HEK293 (cell line): ENCODE data around the gene TYROBP.

ENCODE experiments used
- FEZF1 ChIP-seq: fragments of 450-650 bp; formaldehyde crosslinking; IDR thresholded peaks from 2 replicates; pipeline ENCODE4 v1.5.1; 2016; ENCODE audit warnings: missing biosample characterization, missing genetic modification characterization
- HOXA7 ChIP-seq: sonication (generic); formaldehyde crosslinking; IDR thresholded peaks from 2 replicates; pipeline ENCODE4 v1.8.1; 2022; ENCODE audit warnings: missing genetic modification reagents, borderline replicate concordance
- WT1 ChIP-seq: fragments of 450-650 bp; formaldehyde crosslinking; IDR thresholded peaks from 2 replicates; pipeline ENCODE4 v1.5.1; 2016; ENCODE audit warnings: missing biosample characterization, missing genetic modification characterization
- ZFP69B ChIP-seq: fragments of 450-650 bp; formaldehyde crosslinking; IDR thresholded peaks from 2 replicates; pipeline ENCODE4 v1.5.1; 2016; ENCODE audit warnings: missing biosample characterization, missing genetic modification characterization
- ZIC2 ChIP-seq: fragments of 450-650 bp; formaldehyde crosslinking; IDR thresholded peaks from 2 replicates; pipeline ENCODE4 v1.5.1; 2016; ENCODE audit warnings: missing biosample characterization, missing genetic modification characterization
- ZNF132 ChIP-seq: fragments of 450-650 bp; formaldehyde crosslinking; IDR thresholded peaks from 2 replicates; pipeline ENCODE4 v1.5.1; 2017; ENCODE audit warnings: missing biosample characterization, missing genetic modification characterization, borderline replicate concordance
- ZNF175 ChIP-seq: fragments of 450-650 bp; formaldehyde crosslinking; IDR thresholded peaks from 2 replicates; pipeline ENCODE4 v1.5.1; 2016; ENCODE audit warnings: missing biosample characterization, missing genetic modification characterization
- ZNF248 ChIP-seq: fragments of 450-650 bp; formaldehyde crosslinking; IDR thresholded peaks from 2 replicates; pipeline ENCODE4 v1.5.1; 2017; ENCODE audit warnings: missing biosample characterization, missing genetic modification characterization
- ZNF416 ChIP-seq: fragments of 450-650 bp; formaldehyde crosslinking; IDR thresholded peaks from 2 replicates; pipeline ENCODE4 v1.5.1; 2016; ENCODE audit warnings: missing biosample characterization, missing genetic modification characterization
- ZNF549 ChIP-seq: fragments of 450-650 bp; IDR thresholded peaks from 2 replicates; pipeline ENCODE4 v1.5.1; 2018; ENCODE audit warnings: missing biosample characterization, missing genetic modification characterization, mild to moderate bottlenecking, inconsistent platforms, moderate library complexity
- ZSCAN30 ChIP-seq: fragments of 450-650 bp; IDR thresholded peaks from 2 replicates; pipeline ENCODE4 v1.5.1; 2018; ENCODE audit warnings: missing biosample characterization, mild to moderate bottlenecking, missing genetic modification characterization, moderate library complexity
- TF ChIP-seq, protein P1 (sequence below): fragments of 450-650 bp; formaldehyde crosslinking; IDR thresholded peaks from 2 replicates; pipeline ENCODE4 v1.5.1; 2016; ENCODE audit warnings: missing biosample characterization, missing genetic modification characterization
- TF ChIP-seq, protein P2 (sequence below): fragments of 450-650 bp; formaldehyde crosslinking; IDR thresholded peaks from 2 replicates; pipeline ENCODE4 v1.5.1; 2016; ENCODE audit warnings: missing biosample characterization, missing genetic modification characterization
- TF ChIP-seq, protein P3 (sequence below): fragments of 450-650 bp; IDR thresholded peaks from 2 replicates; pipeline ENCODE4 v1.5.1; 2018; ENCODE audit warnings: missing biosample characterization, missing genetic modification characterization
- TF ChIP-seq, protein P4 (sequence below): fragments of 450-650 bp; formaldehyde crosslinking; IDR thresholded peaks from 2 replicates; pipeline ENCODE4 v1.5.1; 2016; ENCODE audit warnings: missing biosample characterization, missing genetic modification characterization
- TF ChIP-seq, protein P5 (sequence below): fragments of 450-650 bp; formaldehyde crosslinking; IDR thresholded peaks from 2 replicates; pipeline ENCODE4 v1.5.1; 2016; ENCODE audit warnings: missing biosample characterization, missing genetic modification characterization
- TF ChIP-seq, protein P6 (sequence below): fragments of 450-650 bp; formaldehyde crosslinking; IDR thresholded peaks from 2 replicates; pipeline ENCODE4 v1.5.0; 2017; ENCODE audit warnings: missing biosample characterization, missing genetic modification characterization, borderline replicate concordance
- TF ChIP-seq, protein P7 (sequence below): fragments of 450-650 bp; formaldehyde crosslinking; IDR thresholded peaks from 2 replicates; pipeline ENCODE4 v1.5.1; 2016; ENCODE audit warnings: missing biosample characterization, missing genetic modification characterization, borderline replicate concordance

TYROBP gene

DNA sequence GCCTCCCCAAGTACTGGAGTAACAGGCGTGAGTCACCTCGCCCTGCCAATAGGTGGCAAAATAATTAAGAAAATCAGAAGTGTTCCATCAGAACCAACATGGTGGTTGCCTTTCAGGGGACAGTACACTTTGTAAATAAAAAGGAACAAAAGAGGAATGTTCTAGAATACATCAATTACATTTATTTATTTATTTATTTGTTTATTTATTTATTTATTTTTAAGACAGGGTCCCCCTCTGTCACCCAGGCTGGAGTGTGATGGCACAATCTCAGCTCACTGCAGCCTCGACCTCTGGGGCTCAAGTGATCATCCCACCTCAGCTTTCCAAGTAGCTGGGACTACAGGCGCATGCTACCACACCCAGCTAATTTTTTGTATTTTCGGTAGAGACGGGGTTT lies 12.9 kb upstream of the TYROBP start (continued):
- TF ChIP-seq, protein P1, sequence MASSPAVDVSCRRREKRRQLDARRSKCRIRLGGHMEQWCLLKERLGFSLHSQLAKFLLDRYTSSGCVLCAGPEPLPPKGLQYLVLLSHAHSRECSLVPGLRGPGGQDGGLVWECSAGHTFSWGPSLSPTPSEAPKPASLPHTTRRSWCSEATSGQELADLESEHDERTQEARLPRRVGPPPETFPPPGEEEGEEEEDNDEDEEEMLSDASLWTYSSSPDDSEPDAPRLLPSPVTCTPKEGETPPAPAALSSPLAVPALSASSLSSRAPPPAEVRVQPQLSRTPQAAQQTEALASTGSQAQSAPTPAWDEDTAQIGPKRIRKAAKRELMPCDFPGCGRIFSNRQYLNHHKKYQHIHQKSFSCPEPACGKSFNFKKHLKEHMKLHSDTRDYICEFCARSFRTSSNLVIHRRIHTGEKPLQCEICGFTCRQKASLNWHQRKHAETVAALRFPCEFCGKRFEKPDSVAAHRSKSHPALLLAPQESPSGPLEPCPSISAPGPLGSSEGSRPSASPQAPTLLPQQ, result no peak
- TF ChIP-seq HOXA7 (CRISPR knock-in tag) (no peak), WT1 (no peak), ZFP69B (tag by site-specific recombination) (no peak), FEZF1 (tag by site-specific recombination) (no peak), ZNF248 (tag by site-specific recombination) (no peak), ZNF132 (tag by site-specific recombination) (no peak), ZNF549 (tag by site-specific recombination) (no peak), ZNF416 (tag by site-specific recombination) (no peak), ZNF175 (no peak), ZIC2 (tag by site-specific recombination) (no peak), ZSCAN30 (tag by site-specific recombination) (no peak)
- TF ChIP-seq, protein P2, sequence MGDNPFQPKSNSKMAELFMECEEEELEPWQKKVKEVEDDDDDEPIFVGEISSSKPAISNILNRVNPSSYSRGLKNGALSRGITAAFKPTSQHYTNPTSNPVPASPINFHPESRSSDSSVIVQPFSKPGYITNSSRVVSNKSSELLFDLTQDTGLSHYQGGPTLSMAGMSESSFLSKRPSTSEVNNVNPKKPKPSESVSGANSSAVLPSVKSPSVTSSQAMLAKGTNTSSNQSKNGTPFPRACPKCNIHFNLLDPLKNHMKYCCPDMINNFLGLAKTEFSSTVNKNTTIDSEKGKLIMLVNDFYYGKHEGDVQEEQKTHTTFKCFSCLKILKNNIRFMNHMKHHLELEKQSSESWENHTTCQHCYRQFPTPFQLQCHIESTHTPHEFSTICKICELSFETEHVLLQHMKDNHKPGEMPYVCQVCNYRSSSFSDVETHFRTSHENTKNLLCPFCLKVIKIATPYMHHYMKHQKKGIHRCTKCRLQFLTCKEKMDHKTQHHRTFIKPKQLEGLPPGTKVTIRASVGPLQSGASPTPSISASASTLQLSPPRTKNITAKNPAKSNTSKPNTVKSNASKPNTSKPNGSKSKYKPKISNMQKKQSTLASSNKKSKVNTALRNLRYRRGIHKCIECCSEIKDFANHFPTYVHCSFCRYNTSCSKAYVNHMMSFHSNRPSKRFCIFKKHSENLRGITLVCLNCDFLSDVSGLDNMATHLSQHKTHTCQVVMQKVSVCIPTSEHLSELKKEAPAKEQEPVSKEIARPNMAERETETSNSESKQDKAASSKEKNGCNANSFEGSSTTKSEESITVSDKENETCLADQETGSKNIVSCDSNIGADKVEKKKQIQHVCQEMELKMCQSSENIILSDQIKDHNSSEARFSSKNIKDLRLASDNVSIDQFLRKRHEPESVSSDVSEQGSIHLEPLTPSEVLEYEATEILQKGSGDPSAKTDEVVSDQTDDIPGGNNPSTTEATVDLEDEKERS (tag by site-specific recombination), result no peak
- TF ChIP-seq, protein P3, sequence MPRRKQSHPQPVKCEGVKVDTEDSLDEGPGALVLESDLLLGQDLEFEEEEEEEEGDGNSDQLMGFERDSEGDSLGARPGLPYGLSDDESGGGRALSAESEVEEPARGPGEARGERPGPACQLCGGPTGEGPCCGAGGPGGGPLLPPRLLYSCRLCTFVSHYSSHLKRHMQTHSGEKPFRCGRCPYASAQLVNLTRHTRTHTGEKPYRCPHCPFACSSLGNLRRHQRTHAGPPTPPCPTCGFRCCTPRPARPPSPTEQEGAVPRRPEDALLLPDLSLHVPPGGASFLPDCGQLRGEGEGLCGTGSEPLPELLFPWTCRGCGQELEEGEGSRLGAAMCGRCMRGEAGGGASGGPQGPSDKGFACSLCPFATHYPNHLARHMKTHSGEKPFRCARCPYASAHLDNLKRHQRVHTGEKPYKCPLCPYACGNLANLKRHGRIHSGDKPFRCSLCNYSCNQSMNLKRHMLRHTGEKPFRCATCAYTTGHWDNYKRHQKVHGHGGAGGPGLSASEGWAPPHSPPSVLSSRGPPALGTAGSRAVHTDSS (tag by site-specific recombination), result no peak
- TF ChIP-seq, protein P4, sequence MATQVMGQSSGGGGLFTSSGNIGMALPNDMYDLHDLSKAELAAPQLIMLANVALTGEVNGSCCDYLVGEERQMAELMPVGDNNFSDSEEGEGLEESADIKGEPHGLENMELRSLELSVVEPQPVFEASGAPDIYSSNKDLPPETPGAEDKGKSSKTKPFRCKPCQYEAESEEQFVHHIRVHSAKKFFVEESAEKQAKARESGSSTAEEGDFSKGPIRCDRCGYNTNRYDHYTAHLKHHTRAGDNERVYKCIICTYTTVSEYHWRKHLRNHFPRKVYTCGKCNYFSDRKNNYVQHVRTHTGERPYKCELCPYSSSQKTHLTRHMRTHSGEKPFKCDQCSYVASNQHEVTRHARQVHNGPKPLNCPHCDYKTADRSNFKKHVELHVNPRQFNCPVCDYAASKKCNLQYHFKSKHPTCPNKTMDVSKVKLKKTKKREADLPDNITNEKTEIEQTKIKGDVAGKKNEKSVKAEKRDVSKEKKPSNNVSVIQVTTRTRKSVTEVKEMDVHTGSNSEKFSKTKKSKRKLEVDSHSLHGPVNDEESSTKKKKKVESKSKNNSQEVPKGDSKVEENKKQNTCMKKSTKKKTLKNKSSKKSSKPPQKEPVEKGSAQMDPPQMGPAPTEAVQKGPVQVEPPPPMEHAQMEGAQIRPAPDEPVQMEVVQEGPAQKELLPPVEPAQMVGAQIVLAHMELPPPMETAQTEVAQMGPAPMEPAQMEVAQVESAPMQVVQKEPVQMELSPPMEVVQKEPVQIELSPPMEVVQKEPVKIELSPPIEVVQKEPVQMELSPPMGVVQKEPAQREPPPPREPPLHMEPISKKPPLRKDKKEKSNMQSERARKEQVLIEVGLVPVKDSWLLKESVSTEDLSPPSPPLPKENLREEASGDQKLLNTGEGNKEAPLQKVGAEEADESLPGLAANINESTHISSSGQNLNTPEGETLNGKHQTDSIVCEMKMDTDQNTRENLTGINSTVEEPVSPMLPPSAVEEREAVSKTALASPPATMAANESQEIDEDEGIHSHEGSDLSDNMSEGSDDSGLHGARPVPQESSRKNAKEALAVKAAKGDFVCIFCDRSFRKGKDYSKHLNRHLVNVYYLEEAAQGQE (tag by site-specific recombination), result peak; percentile 81
- TF ChIP-seq, protein P5, sequence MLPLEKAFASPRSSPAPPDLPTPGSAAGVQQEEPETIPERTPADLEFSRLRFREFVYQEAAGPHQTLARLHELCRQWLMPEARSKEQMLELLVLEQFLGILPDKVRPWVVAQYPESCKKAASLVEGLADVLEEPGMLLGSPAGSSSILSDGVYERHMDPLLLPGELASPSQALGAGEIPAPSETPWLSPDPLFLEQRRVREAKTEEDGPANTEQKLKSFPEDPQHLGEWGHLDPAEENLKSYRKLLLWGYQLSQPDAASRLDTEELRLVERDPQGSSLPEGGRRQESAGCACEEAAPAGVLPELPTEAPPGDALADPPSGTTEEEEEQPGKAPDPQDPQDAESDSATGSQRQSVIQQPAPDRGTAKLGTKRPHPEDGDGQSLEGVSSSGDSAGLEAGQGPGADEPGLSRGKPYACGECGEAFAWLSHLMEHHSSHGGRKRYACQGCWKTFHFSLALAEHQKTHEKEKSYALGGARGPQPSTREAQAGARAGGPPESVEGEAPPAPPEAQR (tag by site-specific recombination), result no peak
- TF ChIP-seq, protein P6, sequence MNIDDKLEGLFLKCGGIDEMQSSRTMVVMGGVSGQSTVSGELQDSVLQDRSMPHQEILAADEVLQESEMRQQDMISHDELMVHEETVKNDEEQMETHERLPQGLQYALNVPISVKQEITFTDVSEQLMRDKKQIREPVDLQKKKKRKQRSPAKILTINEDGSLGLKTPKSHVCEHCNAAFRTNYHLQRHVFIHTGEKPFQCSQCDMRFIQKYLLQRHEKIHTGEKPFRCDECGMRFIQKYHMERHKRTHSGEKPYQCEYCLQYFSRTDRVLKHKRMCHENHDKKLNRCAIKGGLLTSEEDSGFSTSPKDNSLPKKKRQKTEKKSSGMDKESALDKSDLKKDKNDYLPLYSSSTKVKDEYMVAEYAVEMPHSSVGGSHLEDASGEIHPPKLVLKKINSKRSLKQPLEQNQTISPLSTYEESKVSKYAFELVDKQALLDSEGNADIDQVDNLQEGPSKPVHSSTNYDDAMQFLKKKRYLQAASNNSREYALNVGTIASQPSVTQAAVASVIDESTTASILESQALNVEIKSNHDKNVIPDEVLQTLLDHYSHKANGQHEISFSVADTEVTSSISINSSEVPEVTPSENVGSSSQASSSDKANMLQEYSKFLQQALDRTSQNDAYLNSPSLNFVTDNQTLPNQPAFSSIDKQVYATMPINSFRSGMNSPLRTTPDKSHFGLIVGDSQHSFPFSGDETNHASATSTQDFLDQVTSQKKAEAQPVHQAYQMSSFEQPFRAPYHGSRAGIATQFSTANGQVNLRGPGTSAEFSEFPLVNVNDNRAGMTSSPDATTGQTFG, result no peak
- TF ChIP-seq, protein P7, sequence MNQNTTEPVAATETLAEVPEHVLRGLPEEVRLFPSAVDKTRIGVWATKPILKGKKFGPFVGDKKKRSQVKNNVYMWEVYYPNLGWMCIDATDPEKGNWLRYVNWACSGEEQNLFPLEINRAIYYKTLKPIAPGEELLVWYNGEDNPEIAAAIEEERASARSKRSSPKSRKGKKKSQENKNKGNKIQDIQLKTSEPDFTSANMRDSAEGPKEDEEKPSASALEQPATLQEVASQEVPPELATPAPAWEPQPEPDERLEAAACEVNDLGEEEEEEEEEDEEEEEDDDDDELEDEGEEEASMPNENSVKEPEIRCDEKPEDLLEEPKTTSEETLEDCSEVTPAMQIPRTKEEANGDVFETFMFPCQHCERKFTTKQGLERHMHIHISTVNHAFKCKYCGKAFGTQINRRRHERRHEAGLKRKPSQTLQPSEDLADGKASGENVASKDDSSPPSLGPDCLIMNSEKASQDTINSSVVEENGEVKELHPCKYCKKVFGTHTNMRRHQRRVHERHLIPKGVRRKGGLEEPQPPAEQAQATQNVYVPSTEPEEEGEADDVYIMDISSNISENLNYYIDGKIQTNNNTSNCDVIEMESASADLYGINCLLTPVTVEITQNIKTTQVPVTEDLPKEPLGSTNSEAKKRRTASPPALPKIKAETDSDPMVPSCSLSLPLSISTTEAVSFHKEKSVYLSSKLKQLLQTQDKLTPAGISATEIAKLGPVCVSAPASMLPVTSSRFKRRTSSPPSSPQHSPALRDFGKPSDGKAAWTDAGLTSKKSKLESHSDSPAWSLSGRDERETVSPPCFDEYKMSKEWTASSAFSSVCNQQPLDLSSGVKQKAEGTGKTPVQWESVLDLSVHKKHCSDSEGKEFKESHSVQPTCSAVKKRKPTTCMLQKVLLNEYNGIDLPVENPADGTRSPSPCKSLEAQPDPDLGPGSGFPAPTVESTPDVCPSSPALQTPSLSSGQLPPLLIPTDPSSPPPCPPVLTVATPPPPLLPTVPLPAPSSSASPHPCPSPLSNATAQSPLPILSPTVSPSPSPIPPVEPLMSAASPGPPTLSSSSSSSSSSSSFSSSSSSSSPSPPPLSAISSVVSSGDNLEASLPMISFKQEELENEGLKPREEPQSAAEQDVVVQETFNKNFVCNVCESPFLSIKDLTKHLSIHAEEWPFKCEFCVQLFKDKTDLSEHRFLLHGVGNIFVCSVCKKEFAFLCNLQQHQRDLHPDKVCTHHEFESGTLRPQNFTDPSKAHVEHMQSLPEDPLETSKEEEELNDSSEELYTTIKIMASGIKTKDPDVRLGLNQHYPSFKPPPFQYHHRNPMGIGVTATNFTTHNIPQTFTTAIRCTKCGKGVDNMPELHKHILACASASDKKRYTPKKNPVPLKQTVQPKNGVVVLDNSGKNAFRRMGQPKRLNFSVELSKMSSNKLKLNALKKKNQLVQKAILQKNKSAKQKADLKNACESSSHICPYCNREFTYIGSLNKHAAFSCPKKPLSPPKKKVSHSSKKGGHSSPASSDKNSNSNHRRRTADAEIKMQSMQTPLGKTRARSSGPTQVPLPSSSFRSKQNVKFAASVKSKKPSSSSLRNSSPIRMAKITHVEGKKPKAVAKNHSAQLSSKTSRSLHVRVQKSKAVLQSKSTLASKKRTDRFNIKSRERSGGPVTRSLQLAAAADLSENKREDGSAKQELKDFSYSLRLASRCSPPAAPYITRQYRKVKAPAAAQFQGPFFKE (tag by site-specific recombination), result no peak
